ENCODE results near the gene EVL.
"Not testable (repeated sequence)": the region's sequence is repeated elsewhere in the genome, so short reads cannot be mapped to it uniquely, and the experiment has no call there.

The EVL gene

GRCh38 chr14:100038065-100038464 is 27.2 kb upstream of the EVL start:
- DNase-seq, result no peak

GRCh38 chr14:100039903-100040302 is 25.3 kb upstream of the EVL start:
- DNase-seq, result no peak

DNA sequence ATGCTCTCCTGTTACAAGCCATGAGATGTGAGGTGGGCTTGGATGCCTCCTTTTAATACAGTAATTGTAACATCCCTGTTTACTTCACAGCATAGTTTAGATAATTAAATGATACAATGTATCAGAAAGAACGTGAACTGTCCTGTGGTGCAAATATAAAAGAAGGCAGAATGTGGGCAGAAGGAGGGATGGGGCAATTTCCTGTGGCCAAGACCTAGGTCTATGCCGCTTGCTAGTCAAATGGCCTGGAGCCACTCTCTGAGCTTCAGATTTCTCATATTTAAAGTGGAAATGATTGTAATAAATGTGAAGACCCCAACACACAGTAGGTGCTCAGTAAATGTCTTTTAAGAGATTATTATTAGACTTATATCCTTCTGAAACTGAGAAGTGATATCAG is 24.0 kb upstream of the EVL start:
- DNase-seq, result peak; percentile 32

GRCh38 chr14:100042286-100042685 is 22.9 kb upstream of the EVL start:
- peak; percentile 57 for DNase-seq

- DNase-seq, result no peak
Measured at GRCh38 chr14:100045642-100046344, 19.4 kb upstream of the EVL start.

GRCh38 chr14:100047600-100047999 is 17.6 kb upstream of the EVL start:
- no peak for DNase-seq

- DNase-seq, result peak; percentile 73
Measured at GRCh38 chr14:100048786-100049185, 16.4 kb upstream of the EVL start.

- DNase-seq, result no peak
Measured at GRCh38 chr14:100049220-100049619, 16.0 kb upstream of the EVL start.

DNA sequence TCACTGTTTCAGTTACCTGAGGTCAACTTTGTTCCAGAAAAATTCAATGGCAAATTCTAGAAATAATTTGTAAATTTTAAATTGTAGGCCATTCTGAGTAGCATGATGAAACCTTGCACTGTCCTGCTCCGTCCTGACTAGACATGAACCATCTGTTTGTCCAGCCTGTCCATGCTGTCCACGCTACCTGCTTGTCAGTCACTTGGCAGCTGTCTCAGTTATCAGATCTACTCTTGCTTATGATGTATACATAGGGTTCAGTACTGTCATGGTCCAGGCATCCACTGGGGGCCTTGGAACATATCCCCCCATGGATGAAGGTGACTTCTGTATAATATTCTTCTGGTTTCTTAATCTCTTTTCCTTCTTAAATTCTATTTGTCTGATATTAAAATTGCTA is 14.1 kb upstream of the EVL start:
- no peak for DNase-seq

DNA sequence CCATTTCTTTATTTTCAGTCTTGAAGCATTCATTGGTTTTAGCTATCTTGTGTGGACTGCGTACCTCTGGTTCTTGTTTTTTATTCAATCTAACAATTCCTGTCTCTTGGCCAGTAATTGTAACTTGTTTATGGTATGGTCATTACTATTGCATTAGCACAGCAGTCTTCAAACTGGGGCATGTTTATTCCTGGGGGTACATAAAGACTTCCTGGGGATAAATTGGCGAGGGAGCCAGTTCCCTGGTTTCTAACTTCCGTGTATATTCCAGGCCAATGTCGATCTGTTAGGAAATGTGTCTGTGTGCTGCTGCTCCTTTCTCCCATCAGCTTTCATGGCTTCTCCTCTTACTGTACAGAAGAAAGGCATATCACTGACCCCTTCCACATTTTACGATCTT is 13.7 kb upstream of the EVL start:
- no peak for DNase-seq

DNA sequence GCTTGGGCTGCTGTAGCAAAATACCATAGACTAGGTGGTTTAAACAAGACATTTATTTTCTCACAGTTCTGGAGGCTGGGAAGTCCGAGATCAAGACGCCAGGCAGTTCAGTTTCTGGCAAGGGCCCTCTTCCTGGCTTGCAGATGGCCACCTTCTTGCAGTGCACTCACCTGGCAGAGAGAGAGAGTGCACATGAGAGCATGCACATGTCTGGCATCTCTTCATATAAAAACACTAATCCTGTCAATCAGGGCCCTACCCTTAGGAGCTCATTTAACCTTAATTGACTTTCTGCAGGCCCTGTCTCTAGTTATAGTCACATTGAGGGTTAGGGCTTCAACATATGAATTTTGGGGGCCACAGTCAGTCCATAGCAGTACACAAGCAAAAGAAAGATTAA is 12.4 kb upstream of the EVL start:
- DNase-seq, result no peak

- DNase-seq, result no peak
Measured at GRCh38 chr14:100054316-100055075, 10.7 kb upstream of the EVL start.

- DNase-seq, result no peak
Measured at GRCh38 chr14:100056431-100056830, 8.8 kb upstream of the EVL start.

- no peak for DNase-seq
Measured at GRCh38 chr14:100056964-100057795, 8.0 kb upstream of the EVL start.

DNA sequence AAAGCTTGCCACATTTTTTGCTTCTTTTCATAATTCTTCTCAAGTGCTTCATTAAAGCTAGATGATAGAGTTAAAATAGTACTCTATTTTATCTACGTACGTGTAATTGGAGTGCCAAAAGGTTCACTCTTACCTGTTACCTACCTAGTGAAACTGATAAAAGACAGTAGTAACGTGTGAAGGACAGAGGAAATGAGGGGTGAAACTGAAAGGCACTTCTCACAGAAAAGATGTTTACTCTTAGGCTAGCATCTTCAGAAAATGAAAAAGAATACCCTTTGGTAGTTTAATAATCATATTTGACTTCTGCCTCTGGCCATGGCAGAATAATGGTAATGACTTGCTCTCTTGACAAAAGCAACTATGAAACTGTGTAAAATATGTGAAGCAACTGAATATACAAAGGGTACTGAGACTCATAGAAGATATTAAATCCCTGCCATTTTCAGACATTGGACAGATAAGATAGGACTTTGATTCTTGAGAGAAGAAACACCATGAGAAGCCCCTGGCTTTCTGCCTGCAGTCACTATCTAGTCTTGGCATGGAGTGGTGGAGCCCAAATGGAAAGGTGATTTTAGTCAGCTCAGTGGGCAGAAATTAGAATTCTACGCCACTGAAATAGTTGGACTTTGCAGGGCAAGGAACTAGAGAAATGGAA is 6.3 kb upstream of the EVL start:
- DNase-seq, result no peak

DNA sequence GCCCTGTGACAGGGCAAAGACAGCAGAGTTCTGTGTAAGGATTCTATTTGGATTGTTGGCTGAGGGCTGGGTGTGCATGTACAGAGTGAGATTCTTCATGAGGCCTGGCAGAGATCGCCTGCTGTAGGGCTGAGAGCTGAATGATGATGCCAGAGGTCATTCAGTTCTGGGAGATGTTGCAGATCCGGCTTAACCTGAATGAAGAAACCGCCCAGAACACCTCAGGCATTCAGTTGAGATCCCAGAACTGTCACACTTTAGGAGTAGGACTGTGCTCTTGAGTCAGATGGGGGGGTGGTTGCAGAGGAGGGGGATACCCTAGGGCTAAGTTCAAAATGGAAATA is 5.8 kb upstream of the EVL start:
- no peak for DNase-seq

DNA sequence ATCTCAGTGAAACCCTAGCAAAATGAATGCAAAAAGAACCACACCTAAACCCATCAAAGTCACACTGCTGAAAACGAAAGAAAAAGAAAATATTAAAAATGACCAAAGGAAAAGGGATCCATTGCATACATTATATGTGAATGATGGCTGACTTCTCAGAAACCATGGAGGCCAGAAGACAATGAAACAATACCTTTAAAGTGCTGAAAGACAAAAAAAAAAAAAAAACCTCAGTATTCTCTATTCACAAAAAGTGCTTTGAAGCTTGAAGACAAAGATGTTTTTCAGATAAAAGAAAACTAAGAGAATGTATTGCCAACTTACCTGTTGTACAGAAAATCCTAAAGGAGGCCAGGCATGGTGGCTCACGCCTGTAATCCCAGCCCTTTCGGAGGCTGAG is 4.5 kb upstream of the EVL start:
- DNase-seq, result no peak

GRCh38 chr14:100062590-100062989 is 2.6 kb upstream of the EVL start:
- peak; percentile 62 for DNase-seq

- no peak for DNase-seq
Measured at GRCh38 chr14:100063314-100063941, 1.8 kb upstream of the EVL start.

- DNase-seq, result not testable (repeated sequence)
Measured at GRCh38 chr14:100064335-100065092, 708 bp upstream of the EVL start.

DNA sequence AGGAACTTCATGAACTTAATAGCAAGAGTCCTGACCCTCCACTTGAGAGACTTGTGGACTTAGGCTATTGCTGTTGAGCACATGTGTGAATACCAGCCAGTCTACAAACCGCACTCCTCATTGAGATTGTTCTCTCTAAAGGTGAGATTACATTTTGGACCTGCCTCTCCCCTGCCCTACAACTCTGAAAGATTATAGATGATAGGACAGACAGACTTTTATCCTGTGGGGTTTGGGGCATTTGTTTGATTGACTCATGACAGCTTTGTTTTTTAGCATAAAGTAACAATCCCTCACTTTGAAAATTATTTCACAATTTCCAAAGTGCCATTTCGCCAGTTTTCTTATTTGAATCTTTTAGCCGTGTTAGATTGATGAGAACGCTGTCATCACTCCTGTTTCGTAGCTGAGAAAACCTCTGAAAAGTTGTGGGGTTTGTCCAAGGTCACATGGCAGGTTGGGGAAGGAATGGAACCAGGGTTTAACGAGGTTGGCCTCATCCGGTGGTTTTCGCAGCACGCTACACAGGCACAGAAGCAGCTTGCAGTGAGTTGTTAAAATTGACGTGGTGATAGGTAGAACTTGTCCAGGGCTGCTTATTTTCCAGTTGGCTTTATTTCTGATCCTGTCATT is 836 bp downstream of the EVL start:
- DNase-seq, result peak; percentile 75

- DNase-seq, result no peak
Measured at GRCh38 chr14:100066962-100067361, 1.7 kb downstream of the EVL start.
